Activated B cell treated with CpG ODN at 0.5 μM for 24 hours (primary cell): Measurements from ENCODE around the gene SP2. TPM values are rescaled to one million over a fixed set of nuclear protein-coding genes. Genes with fewer than 3 reads are reported as not detected.

Source experiments
- ATAC-seq: fragments of 200-7000 bp; cut with Tn5 transposase; one replicate; pipeline ENCODE4 v1.10.0; 2021; ENCODE audit warnings: low read depth, mild to moderate bottlenecking, moderate library complexity
- CTCF ChIA-PET: fragments of 350-600 bp; sonication (Branson Sonifier 250); formaldehyde crosslinking; loops from one replicate; lab custom pipeline; 2021; ENCODE audit warnings: antibody characterized with exemption; lab: Charles Lee
- POLR2A ChIA-PET: fragments of 350-600 bp; sonication (Branson Sonifier 250); formaldehyde crosslinking; loops from one replicate; lab custom pipeline; 2021; ENCODE audit warnings: antibody characterized with exemption; lab: Charles Lee
- DNase-seq: peaks from one replicate; pipeline ENCODE4 v3.0.0; 2022
- H3K27ac Mint-ChIP-seq: one replicate; pipeline ENCODE4 v1.8.0; 2020; ENCODE audit warnings: mixed read lengths
- H3K27me3 Mint-ChIP-seq: one replicate; pipeline ENCODE4 v1.8.0; 2021; ENCODE audit warnings: mixed read lengths
- H3K36me3 Mint-ChIP-seq: one replicate; pipeline ENCODE4 v1.8.0; 2021; ENCODE audit warnings: low read depth, mixed read lengths
- H3K4me1 Mint-ChIP-seq: one replicate; pipeline ENCODE4 v1.8.0; 2021; ENCODE audit warnings: mixed read lengths
- H3K4me3 Mint-ChIP-seq: one replicate; pipeline ENCODE4 v1.8.0; 2020; ENCODE audit warnings: mild to moderate bottlenecking, mixed read lengths
- H3K9me3 Mint-ChIP-seq: one replicate; pipeline ENCODE4 v1.8.0; 2020; ENCODE audit warnings: mixed read lengths
- intact Hi-C: fragments of 100-400 bp; cut with micrococcal nuclease; formaldehyde crosslinking; loops from one replicate; pipeline ENCODE4 v1.15.1; 2024
- total RNA-seq: library from RNA; stranded (reverse); gene quantifications from 2 replicates; pipeline ENCODE4 v1.2.3, GENCODE V29; 2022
- TF ChIP-seq, protein P1 (sequence below): fragments of 200-600 bp; IDR thresholded peaks from one replicate; pipeline ENCODE4 v1.8.0; 2022; ENCODE audit warnings: antibody characterized with exemption, mild to moderate bottlenecking

The SP2 gene
- total RNA-seq, 1 donor from 2014 or later: 28.5 TPM

DNA sequence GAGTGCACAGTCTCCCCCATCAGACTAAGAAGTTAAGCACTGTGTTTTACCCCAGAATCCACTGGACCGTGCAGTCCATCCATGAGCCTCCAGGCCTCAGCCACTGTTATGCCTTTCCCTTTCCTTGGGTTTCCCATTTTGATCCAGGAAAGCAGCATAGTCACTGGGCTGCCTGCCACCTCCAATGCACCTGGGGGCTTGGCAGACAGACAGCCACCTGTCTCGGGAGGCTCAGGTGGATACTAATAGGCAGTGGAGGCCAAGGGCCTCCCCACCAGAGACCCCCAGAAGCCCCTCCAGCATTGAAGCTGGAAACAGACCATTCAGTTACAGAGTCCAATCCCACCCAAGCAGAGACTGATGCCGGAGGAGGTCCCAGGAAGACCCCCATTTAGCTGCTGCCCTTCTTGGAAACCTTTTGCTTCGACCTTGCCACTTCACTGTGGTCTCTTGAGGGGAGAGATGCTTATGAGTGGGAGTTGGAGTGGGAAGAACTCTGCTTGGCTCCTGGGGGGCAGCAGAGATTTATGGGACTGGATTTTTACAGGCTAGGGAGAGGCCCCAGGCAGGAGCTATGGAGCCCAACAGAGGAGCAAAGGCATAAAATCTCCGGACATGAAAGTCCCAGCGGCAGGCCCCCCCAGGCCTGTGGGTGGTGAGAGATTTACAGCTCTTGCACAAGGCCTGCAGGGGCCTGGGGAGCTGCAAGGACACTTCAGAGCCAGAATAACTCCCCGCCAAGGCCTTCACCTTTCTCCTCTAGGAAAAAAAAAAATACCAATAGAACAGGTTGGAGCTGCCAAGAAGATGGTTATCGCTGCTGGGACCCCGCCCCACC is 12.2 kb upstream of the SP2 start:
- H3K36me3 Mint-ChIP-seq: no peaks in the 10 kb centered on the region
- ATAC-seq: no peak
- TF ChIP-seq, protein P1, sequence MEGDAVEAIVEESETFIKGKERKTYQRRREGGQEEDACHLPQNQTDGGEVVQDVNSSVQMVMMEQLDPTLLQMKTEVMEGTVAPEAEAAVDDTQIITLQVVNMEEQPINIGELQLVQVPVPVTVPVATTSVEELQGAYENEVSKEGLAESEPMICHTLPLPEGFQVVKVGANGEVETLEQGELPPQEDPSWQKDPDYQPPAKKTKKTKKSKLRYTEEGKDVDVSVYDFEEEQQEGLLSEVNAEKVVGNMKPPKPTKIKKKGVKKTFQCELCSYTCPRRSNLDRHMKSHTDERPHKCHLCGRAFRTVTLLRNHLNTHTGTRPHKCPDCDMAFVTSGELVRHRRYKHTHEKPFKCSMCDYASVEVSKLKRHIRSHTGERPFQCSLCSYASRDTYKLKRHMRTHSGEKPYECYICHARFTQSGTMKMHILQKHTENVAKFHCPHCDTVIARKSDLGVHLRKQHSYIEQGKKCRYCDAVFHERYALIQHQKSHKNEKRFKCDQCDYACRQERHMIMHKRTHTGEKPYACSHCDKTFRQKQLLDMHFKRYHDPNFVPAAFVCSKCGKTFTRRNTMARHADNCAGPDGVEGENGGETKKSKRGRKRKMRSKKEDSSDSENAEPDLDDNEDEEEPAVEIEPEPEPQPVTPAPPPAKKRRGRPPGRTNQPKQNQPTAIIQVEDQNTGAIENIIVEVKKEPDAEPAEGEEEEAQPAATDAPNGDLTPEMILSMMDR: no peak
- no peak for DNase-seq
- ChIA-PET CTCF (interaction anchor here (1.8 kb wide), 1 partner anchor 42 kb away, joined by 4 read pairs; the partner anchor contains the start of gene SCRN2), POLR2A (no interaction called here)
- intact Hi-C loops: no loop called here
- H3K4me1 Mint-ChIP-seq: no peaks in the 10 kb centered on the region
- peaks cover 16% of the 10 kb centered on the region for H3K27me3 Mint-ChIP-seq
- no peak overlapping the region for H3K27ac Mint-ChIP-seq
- no peaks in the 10 kb centered on the region for H3K9me3 Mint-ChIP-seq
- no peak overlapping the region for H3K4me3 Mint-ChIP-seq

DNA sequence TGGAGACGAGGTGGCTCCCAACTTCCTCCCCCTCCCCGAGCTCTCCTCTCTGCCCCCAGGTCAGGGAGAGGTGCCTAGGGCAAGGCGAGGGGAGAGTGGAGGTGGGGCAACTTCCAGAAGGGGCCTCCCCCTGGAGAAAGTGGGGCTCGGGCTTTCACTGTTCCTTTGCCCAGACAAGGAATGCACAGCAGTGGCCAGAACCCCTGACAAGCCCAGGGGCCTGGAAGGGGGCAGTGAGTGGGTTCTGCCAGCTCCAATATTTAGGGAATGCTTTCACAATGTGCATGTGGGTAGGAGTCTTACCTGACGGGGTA is 11.7 kb upstream of the SP2 start:
- peaks cover 12% of the 10 kb centered on the region for H3K27me3 Mint-ChIP-seq
- H3K4me3 Mint-ChIP-seq: no peak overlapping the region
- ATAC-seq (no peak), DNase-seq (no peak)
- H3K36me3 Mint-ChIP-seq: no peaks in the 10 kb centered on the region
- H3K27ac Mint-ChIP-seq: no peak overlapping the region
- ChIA-PET CTCF (interaction anchor here (1.8 kb wide), 1 partner anchor 43 kb away, joined by 4 read pairs; the partner anchor contains the start of gene SCRN2), POLR2A (no interaction called here)
- H3K4me1 Mint-ChIP-seq: no peaks in the 10 kb centered on the region
- TF ChIP-seq, protein P1: no peak
- intact Hi-C loops: no loop called here
- H3K9me3 Mint-ChIP-seq: no peaks in the 10 kb centered on the region

DNA sequence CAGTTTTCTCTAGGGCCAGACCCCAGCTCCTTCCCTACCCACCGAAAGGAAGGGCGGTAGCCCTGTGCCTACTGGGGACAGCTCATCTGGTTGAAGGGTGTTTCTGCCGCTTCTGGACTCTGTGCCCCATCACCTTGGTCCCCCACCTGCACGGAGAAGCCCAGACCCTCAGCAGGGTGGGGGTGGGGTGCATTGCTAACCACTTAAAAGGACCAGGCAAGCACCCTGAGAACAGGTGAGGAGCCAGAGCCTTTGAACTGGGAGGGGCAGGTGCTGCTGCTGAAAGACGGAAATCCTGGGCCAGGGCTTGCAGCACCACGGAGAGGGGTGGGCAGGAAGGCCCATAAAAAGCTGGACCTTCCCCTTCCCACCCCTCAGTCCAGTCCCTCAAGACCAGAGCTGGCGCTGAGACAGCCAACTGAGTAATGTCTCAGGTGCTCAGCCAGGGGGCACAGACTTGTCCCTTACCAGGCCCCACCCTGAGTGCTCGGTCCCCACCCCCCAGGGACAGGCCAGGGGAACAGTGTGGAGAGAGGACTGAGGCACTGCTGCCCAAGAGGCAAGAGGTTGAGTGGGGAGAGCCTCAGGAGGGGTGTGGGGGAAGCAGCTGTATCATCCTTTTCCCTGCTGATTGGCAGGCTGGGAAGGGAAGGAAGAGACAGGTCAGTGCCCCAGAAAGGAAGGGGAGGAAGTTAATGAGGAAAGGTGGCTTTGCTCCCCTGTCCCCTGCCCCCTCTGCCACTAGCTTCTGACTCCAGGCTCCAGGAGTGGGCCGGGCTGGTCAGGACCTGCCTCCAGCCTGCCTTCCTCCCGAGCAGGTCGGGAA is 10.9 kb upstream of the SP2 start:
- ATAC-seq: no peak
- H3K36me3 Mint-ChIP-seq: no peaks in the 10 kb centered on the region
- POLR2A ChIA-PET: interaction anchor here (1.2 kb wide), 1 partner anchor 11 kb away, joined by 4 read pairs; the partner anchor contains the start of gene SP2
- CTCF ChIA-PET: interaction anchor here (0.9 to 1.8 kb wide), 2 partner anchors 42 to 44 kb away, joined by 3 to 4 read pairs; partner anchors contain the start of gene SCRN2
- no peaks in the 10 kb centered on the region for H3K9me3 Mint-ChIP-seq
- DNase-seq: no peak
- no peak overlapping the region for H3K4me3 Mint-ChIP-seq
- H3K27ac Mint-ChIP-seq: no peak overlapping the region
- H3K27me3 Mint-ChIP-seq: peaks cover 9% of the 10 kb centered on the region
- H3K4me1 Mint-ChIP-seq: peaks cover 4% of the 10 kb centered on the region
- TF ChIP-seq, protein P1: no peak
- intact Hi-C loops: no loop called here

DNA sequence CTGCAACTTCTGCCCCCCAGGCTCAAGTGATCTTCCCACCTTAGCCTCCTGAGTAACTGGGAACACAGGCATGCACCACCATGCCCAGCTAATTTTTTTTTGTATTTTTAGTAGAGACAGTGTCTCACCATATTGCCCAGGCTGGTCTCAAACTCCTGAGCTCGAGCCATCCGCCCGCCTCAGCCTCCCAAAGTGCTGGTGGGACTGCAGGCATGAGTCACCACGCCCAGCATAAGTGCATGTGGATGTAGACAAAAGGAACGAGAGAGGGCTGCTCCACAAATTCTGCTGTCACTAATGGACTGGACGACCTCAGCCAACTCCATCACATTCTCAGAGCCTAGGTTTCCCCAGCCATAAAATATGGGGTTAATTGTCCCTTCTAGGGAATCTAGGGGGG is 7.7 kb upstream of the SP2 start:
- CTCF ChIA-PET: interaction anchor here (1.5 to 10.7 kb wide), 3 partner anchors 16 to 46 kb away, joined by 4 to 207 read pairs (median 29); partner anchors contain the start of gene SCRN2
- intact Hi-C loops: no loop called here
- ATAC-seq (no peak), DNase-seq (no peak)
- Mint-ChIP-seq H3K27ac (no peak overlapping the region), H3K27me3 (peaks cover 2% of the 10 kb centered on the region), H3K4me1 (peaks cover 11% of the 10 kb centered on the region), H3K9me3 (no peaks in the 10 kb centered on the region), H3K36me3 (no peaks in the 10 kb centered on the region), H3K4me3 (no peak overlapping the region)
- TF ChIP-seq, protein P1: no peak
- POLR2A ChIA-PET: no interaction called here
